Neuron (in vitro differentiated cells): ENCODE measurements around the gene NOS1AP.
A peak's percentile ranks its signal among the peaks of the same experiment; 100 is the strongest.
"Not testable (repeated sequence)": the region's sequence is repeated elsewhere in the genome, so short reads cannot be mapped to it uniquely, and the experiment has no call there.

ENCODE experiments used
- H2AFZ ChIP-seq: one replicate; pipeline ENCODE4 v1.6.1; 2013; ENCODE audit warnings: low read depth, mild to moderate bottlenecking, inconsistent platforms, low read length, moderate library complexity
- H3K27me3 ChIP-seq: one replicate; pipeline ENCODE4 v1.6.1; 2013; ENCODE audit warnings: low read length; ENCODE audit not compliant: insufficient read depth
- H3K36me3 ChIP-seq: one replicate; pipeline ENCODE4 v1.6.1; 2013; ENCODE audit warnings: low read length; ENCODE audit not compliant: insufficient read depth
- H3K4me1 ChIP-seq: one replicate; pipeline ENCODE4 v1.6.1; 2013; ENCODE audit warnings: low read length; ENCODE audit not compliant: insufficient read depth
- H3K4me3 ChIP-seq: 2 replicates; pipeline ENCODE4 v1.5.1; 2013; ENCODE audit warnings: mild to moderate bottlenecking, low read length, moderate library complexity
- H3K9me3 ChIP-seq: one replicate; pipeline ENCODE4 v1.6.1; 2013; ENCODE audit warnings: low read length

NOS1AP gene

DNA sequence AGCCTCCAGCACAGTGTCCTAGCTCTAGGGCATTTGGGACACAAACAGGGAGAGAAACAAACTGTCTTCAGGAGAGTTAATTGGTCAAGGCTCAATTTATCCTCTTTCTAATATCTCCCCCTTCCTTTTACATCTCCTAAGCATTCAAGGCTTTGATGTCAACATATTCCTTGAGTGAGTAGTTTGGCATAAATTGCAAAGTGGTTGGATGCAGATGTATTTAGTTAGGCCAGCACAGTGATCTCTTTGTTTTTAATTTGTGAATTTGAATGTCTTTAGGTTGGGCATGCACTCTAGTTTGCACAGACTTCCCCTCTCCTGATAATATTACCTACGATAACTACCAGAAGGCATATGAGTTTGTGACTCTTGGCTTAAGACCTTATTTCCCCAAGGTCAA, 33.3 kb upstream of the NOS1AP start:
- Histone ChIP-seq H3K36me3 (no peaks in the 10 kb centered on the region), H2AFZ (no peak overlapping the region), H3K4me1 (peaks cover 3% of the 10 kb centered on the region), H3K4me3 (no peak overlapping the region), H3K9me3 (no peaks in the 10 kb centered on the region), H3K27me3 (peaks cover 3% of the 10 kb centered on the region)

DNA sequence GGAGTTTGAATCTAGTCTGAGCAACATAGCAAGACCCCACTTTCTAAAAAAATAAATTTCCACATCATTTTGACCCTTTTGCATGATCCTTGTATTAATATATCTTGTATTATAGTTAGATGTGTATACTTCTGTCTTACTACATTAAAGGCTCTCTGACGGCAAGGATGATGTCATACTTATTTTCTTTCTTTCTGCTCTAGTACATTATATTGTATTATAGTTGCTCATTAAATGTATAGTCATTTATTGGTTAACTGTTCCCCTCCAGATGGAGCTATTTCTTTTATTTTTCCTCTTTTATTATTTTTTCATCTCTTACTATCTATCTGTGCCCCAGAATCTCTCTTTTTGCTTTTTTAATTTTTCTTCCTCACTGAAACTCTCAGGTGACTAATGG, 30.9 kb upstream of the NOS1AP start:
- no peaks in the 10 kb centered on the region for H3K36me3 ChIP-seq
- H3K4me3 ChIP-seq, result no peak overlapping the region
- H3K27me3 ChIP-seq, result no peaks in the 10 kb centered on the region
- H2AFZ ChIP-seq, result no peak overlapping the region
- H3K4me1 ChIP-seq, result peaks cover 3% of the 10 kb centered on the region
- peaks cover 1% of the 10 kb centered on the region for H3K9me3 ChIP-seq

DNA sequence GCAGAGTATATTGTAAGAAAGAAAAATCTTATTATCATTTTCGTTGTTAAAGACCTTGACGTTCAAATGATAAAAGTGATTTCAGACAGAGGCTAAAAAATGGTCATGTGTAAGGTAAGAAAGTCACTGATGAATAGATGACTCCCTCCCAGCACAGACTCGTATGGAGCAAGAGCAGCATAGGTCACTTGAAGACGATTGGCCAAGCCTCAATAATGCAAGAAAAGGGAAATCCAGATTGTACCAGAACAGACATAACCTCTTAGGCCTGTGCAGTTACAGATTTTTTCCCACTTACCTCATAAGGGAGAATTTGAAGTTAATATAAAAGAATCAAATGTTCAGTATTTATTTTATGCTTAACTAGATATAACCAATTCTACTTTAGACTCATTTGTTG, 29.5 kb upstream of the NOS1AP start:
- peaks cover 1% of the 10 kb centered on the region for H3K9me3 ChIP-seq
- no peak overlapping the region for H3K4me3 ChIP-seq
- peaks cover 3% of the 10 kb centered on the region for H3K4me1 ChIP-seq
- no peaks in the 10 kb centered on the region for H3K36me3 ChIP-seq
- no peak overlapping the region for H2AFZ ChIP-seq
- no peaks in the 10 kb centered on the region for H3K27me3 ChIP-seq

DNA sequence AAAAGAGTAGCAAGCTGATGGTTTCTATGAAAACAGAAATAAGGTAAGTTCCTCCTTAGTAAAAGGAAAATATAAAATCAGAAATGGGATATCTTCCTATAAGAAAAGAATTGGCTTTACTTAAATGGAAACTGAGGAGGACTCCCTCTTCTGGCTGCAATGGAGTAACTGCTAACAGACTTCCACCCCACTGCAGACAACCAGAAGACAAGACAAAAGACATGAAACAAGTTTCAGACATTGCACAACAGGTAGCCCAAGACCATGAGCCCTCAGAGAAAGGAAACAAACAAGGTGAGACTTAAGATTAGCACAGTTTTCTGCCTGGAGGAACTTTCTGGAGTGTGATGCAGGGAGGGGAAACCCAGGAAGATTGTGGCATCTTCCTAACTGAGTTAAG, 28.8 kb upstream of the NOS1AP start:
- Histone ChIP-seq H3K9me3 (peaks cover 1% of the 10 kb centered on the region), H2AFZ (no peak overlapping the region), H3K27me3 (no peaks in the 10 kb centered on the region), H3K36me3 (no peaks in the 10 kb centered on the region), H3K4me1 (peaks cover 3% of the 10 kb centered on the region), H3K4me3 (no peak overlapping the region)

DNA sequence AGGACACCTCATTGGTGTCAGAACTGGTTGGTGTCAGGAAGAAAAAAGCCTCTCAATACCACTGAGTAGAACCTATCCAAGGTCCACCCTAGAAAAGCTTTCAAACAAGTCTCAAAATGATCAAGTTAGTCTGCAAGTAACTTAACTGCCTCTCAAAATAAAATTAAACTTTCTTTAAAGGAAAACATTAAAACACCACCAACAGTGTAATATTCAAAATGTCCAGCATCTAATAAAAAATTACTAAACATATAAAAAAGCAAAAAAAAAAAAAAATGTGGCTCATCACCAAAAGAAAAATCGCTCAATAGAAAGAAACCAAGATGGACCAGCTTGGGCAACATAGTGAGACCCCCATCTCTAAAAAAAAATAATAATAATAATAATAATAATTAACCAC, 27.1 kb upstream of the NOS1AP start:
- Histone ChIP-seq H3K9me3 (peaks cover 1% of the 10 kb centered on the region), H3K4me3 (no peak overlapping the region), H3K27me3 (no peaks in the 10 kb centered on the region), H3K36me3 (no peaks in the 10 kb centered on the region), H2AFZ (no peak overlapping the region), H3K4me1 (peaks cover 3% of the 10 kb centered on the region)

DNA sequence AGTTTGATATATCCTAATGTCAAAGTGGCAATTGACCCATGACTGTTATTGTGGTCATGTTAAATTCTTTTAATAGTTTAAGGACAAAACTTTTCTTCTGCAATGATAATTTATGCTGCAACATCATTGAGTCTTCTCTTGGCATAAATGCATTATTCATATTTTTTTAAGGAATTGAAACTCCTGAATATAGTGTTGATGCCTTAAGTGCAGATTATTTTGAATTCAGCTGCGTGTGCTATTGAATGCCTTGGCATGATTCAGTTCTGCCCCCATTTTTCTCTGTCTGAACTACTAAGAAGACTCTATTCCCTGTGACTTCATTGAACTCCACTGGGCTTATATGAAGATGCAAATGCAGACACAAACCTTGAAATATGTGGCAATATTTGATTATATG, 22.6 kb upstream of the NOS1AP start:
- H3K9me3 ChIP-seq, result peaks cover 1% of the 10 kb centered on the region
- no peaks in the 10 kb centered on the region for H3K27me3 ChIP-seq
- H2AFZ ChIP-seq, result no peak overlapping the region
- no peak overlapping the region for H3K4me3 ChIP-seq
- no peaks in the 10 kb centered on the region for H3K36me3 ChIP-seq
- H3K4me1 ChIP-seq, result no peaks in the 10 kb centered on the region

DNA sequence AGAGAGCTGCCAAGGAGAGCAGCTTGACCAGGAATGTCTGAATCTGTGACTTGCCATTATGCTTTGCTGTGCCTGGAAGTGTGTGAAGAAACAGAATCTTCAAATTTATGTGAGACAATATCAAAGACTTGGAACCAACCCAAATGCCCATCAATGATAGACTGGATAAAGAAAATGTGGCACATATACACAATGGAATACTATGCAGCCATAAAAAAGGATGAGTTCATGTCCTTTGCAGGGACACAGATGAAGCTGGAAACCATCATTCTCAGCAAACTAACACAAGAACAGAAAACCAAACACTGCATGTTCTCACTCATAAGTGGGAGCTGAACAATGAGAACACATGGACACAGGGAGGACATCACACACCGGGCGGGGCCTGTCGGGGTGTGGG, 15.5 kb upstream of the NOS1AP start:
- not testable (repeated sequence) for H3K4me1 ChIP-seq, H3K9me3 ChIP-seq

DNA sequence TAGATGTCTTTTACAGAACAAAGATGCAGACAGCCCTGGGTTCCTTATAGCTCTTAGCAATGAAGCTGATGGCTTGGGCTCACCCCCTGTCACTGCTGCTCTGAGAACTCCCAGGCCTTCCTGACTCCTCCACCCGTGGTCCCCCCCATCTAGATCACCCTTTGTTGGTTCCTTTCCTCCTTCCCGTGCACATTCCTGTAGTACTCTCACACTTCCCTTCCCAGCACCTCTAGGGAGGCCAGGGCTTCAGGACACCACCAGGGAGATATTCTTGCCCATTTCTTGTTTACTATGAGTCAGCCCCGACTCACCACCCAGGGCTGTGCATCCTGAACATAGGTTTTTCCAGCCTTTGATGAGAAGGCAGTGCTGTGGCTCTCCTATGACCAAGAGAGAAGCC, 14.4 kb upstream of the NOS1AP start:
- Histone ChIP-seq H3K9me3 (no peaks in the 10 kb centered on the region), H3K36me3 (no peaks in the 10 kb centered on the region), H3K27me3 (no peaks in the 10 kb centered on the region), H3K4me1 (no peaks in the 10 kb centered on the region), H2AFZ (no peak overlapping the region), H3K4me3 (no peak overlapping the region)

More for the DNA sequence above, 15.5 kb upstream of the NOS1AP start:
- not testable (repeated sequence) for H2AFZ ChIP-seq, H3K4me3 ChIP-seq, H3K36me3 ChIP-seq, H3K27me3 ChIP-seq

DNA sequence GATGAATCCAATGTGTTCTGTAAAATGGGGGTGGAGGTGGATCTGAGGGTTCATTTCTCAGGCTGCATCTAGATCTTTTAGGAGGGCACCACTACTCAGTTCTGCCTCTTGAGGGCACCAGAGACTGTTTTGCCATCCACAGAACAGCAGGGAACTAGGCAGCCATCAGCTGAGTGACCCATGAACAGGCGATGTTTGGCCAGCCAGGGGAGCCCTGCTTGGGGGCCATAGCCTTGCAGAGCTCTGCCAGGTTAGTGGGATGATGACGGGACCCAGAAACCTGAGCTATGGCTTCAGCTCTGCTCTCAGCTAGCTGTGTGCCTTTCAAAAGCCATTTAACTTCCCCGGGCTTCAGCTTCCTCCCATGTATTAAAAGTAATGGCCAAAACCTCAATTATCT, 13.4 kb upstream of the NOS1AP start:
- no peaks in the 10 kb centered on the region for H3K9me3 ChIP-seq
- H2AFZ ChIP-seq, result no peak overlapping the region
- no peaks in the 10 kb centered on the region for H3K27me3 ChIP-seq
- no peaks in the 10 kb centered on the region for H3K4me1 ChIP-seq
- H3K4me3 ChIP-seq, result no peak overlapping the region
- H3K36me3 ChIP-seq, result no peaks in the 10 kb centered on the region

DNA sequence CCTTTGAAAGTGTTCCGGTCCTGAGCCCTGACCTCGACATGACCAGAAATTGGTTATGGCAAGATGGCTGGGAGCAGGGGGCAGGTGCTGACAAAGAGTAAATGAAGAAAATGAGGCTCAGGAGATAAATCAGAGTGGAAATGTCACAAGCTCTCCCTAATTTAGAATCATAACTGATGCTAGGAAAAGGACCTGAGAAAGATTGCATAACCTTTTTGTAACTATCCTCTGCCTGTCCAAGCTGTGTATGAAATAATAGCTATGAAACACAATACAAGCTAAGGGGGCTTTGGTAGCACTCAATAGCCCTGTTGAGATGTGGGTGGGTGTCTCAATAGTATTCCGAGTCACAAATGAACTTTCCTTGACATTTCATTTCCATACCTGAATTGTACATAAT, 12.9 kb upstream of the NOS1AP start:
- H2AFZ ChIP-seq, result no peak overlapping the region
- H3K27me3 ChIP-seq, result no peaks in the 10 kb centered on the region
- H3K9me3 ChIP-seq, result no peaks in the 10 kb centered on the region
- H3K36me3 ChIP-seq, result no peaks in the 10 kb centered on the region
- no peaks in the 10 kb centered on the region for H3K4me1 ChIP-seq
- no peak overlapping the region for H3K4me3 ChIP-seq

DNA sequence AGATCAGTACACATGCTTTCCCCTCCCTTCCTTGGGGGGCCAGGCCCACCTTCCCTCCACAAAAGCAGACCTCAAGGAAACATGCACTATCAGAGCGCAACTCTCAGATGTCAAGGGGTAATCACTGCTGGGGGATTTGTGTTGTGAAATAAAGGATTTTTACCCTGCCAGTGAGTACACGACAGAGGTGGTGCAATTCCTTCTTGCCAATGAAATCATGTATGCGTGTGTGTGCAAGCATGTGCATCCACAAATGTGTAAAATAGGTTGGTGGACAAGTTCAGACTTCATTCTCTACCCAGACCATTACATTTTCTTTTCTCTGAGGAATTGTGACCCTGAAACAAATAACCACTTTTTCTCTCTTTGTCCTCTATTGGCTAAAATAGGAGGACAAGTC, 9.8 kb upstream of the NOS1AP start:
- H3K4me1 ChIP-seq, result peaks cover 12% of the 10 kb centered on the region
- H3K36me3 ChIP-seq, result no peaks in the 10 kb centered on the region
- H3K9me3 ChIP-seq, result no peaks in the 10 kb centered on the region
- H3K27me3 ChIP-seq, result no peaks in the 10 kb centered on the region
- no peak overlapping the region for H2AFZ ChIP-seq
- no peak overlapping the region for H3K4me3 ChIP-seq

DNA sequence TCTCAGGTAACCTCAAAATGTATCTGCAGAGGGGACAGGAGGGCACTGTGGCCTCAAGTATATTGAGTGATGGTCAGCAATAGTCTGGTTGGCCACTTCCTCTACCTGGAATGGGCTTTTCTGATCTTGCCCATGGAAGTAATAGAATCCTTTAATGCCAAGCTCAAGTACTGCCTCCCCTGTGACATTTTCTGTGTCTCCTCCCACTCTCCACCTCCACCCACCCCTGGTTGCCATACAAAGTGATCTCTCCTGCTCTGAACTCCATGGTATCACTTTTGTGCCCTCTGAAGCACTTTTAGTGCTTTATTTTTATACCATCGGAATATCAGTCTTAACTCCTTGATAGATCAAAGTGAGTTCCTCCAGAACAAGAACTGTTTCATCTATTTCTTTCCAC, 9.2 kb upstream of the NOS1AP start:
- Histone ChIP-seq H3K36me3 (no peaks in the 10 kb centered on the region), H3K4me1 (peaks cover 12% of the 10 kb centered on the region), H3K27me3 (no peaks in the 10 kb centered on the region), H2AFZ (no peak overlapping the region), H3K4me3 (no peak overlapping the region), H3K9me3 (no peaks in the 10 kb centered on the region)

DNA sequence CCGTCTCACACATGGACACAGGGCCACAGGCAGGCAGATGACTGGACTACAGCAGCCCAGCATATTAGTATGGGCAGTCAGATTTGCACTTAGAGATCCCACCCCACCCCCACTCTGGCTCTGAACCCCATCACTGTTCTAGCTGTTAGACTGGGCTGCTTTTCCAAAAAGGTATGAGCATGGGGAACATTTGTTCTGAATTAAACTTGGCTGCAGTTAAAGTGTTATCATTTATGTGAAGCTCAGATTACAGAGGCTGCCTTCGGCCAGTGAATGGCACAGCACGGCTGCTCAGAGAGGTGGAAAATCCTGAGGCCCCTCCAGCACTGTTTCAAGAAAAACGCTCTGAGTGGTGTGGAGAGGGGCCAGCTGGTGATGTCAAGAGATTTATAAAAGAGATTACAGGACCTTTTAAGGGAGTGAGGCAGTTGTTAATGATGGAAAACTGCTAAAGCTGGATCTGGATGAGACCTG, 6.9 kb upstream of the NOS1AP start:
- Histone ChIP-seq H3K27me3 (no peaks in the 10 kb centered on the region), H3K9me3 (no peaks in the 10 kb centered on the region), H3K4me1 (peaks cover 12% of the 10 kb centered on the region), H3K36me3 (no peaks in the 10 kb centered on the region), H3K4me3 (peak overlapping the region; percentile 26), H2AFZ (peak overlapping the region; percentile 85)

DNA sequence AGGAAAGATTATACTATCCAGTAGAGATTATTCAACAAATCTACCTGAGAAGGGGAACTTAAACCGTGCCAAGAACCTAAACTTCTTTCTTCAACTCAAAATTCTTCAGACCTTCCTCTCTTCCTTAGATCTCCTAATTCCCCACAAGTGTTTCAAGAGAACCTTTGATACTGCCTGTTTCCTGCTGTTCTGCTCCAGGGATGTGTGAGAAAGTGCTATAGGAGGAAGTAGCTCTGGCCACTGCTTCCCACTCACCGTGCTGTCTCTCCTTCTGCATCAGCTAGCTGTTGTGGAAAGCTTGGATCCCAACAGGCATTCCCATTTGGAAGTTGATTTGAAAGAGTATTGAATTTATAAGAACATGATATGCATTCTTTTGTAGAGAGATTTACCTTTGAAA, 4.5 kb upstream of the NOS1AP start:
- Histone ChIP-seq H3K4me1 (peaks cover 12% of the 10 kb centered on the region), H3K9me3 (no peaks in the 10 kb centered on the region)

More for the DNA sequence above, 4.5 kb upstream of the NOS1AP start:
- Histone ChIP-seq H3K4me3 (no peak overlapping the region), H2AFZ (no peak overlapping the region), H3K27me3 (no peaks in the 10 kb centered on the region), H3K36me3 (no peaks in the 10 kb centered on the region)
